CD4-positive, alpha-beta memory T cell (primary cell): Measurements from ENCODE around the gene DLGAP3. TPM values are rescaled to one million over a fixed set of nuclear protein-coding genes. Genes with fewer than 3 reads are reported as not detected.

Experiments
- CTCF ChIA-PET: fragments of 350-600 bp; sonication (Branson Sonifier 250); formaldehyde crosslinking; loops from one replicate; lab custom pipeline; 2021; ENCODE audit warnings: inconsistent platforms; ENCODE audit not compliant: partially characterized antibody; lab: Charles Lee
- POLR2A ChIA-PET: fragments of 350-600 bp; sonication (Branson Sonifier 250); formaldehyde crosslinking; loops from one replicate; lab custom pipeline; 2021; ENCODE audit not compliant: partially characterized antibody; lab: Charles Lee
- DNase-seq, 5 donors: peaks; one replicate each; pipeline versions ENCODE4 v3.0.0 to v3.0.0-alpha.2; 2020 to 2022; ENCODE audit warnings: mixed read lengths in 1 of 5
- H3K27ac ChIP-seq: one replicate; pipeline ENCODE4 v1.7.0; 2013; ENCODE audit warnings: low read depth, low read length
- H3K27me3 ChIP-seq: 2 replicates; pipeline ENCODE4 v1.7.0; 2013; ENCODE audit warnings: mild to moderate bottlenecking, low read length, moderate library complexity; ENCODE audit not compliant: insufficient read depth
- H3K36me3 ChIP-seq: 2 replicates; pipeline ENCODE4 v1.7.0; 2013; ENCODE audit warnings: mild to moderate bottlenecking, low read length, moderate library complexity; ENCODE audit not compliant: insufficient read depth
- H3K4me1 ChIP-seq: 2 replicates; pipeline ENCODE4 v1.7.0; 2013; ENCODE audit warnings: mild to moderate bottlenecking, low read length, moderate library complexity; ENCODE audit not compliant: insufficient read depth
- H3K4me3 ChIP-seq, 2 donors: one replicate each; pipeline ENCODE4 v1.7.0; 2013; ENCODE audit warnings: low read length in 2 of 2, mild to moderate bottlenecking in 1 of 2
- H3K9me3 ChIP-seq, 2 donors: one replicate each; pipeline ENCODE4 v1.7.0; 2013; ENCODE audit warnings: low read length in 2 of 2, control low read depth in 1 of 2; ENCODE audit not compliant: control insufficient read depth in 1 of 2
- H3K27ac Mint-ChIP-seq, 7 donors: one replicate each; pipeline ENCODE4 v1.8.0; 2020 to 2021; ENCODE audit warnings: mixed read lengths in 7 of 7, mild to moderate bottlenecking in 6 of 7, inconsistent platforms in 3 of 7, moderate library complexity in 3 of 7
- H3K27me3 Mint-ChIP-seq, 2 donors: one replicate each; pipeline ENCODE4 v1.8.0; 2020 to 2021; ENCODE audit warnings: mixed read lengths in 2 of 2
- H3K36me3 Mint-ChIP-seq, 2 donors: one replicate each; pipeline ENCODE4 v1.8.0; 2020 to 2021; ENCODE audit warnings: mixed read lengths in 2 of 2, inconsistent platforms in 1 of 2, mild to moderate bottlenecking in 1 of 2
- H3K4me1 Mint-ChIP-seq, 4 donors: one replicate each; pipeline ENCODE4 v1.8.0; 2020 to 2021; ENCODE audit warnings: mixed read lengths in 4 of 4, mild to moderate bottlenecking in 1 of 4
- H3K4me3 Mint-ChIP-seq, 8 donors: one replicate each; pipeline ENCODE4 v1.8.0; 2020 to 2021; ENCODE audit warnings: mixed read lengths in 8 of 8, mild to moderate bottlenecking in 7 of 8, moderate library complexity in 6 of 8, inconsistent platforms in 3 of 8
- H3K9me3 Mint-ChIP-seq, 8 donors: one replicate each; pipeline ENCODE4 v1.8.0; 2020 to 2021; ENCODE audit warnings: mixed read lengths in 8 of 8, mild to moderate bottlenecking in 5 of 8, inconsistent platforms in 3 of 8, moderate library complexity in 1 of 8
- intact Hi-C: fragments of 100-400 bp; cut with micrococcal nuclease; formaldehyde crosslinking; loops from one replicate; pipeline ENCODE4 v1.15.1; 2023
- polyA plus RNA-seq, 2 donors: library from polyadenylated mRNA; unstranded; fragments of 300-500 nt; fragmentation: Illumina TruSeq; gene quantifications; one replicate each; pipeline ENCODE4 v1.2.3, GENCODE V29; 2021
- total RNA-seq, 2 experiments: library from RNA; stranded (reverse); gene quantifications; one replicate each; pipeline ENCODE4 v1.2.3, GENCODE V29; 2021

Gene DLGAP3
- total and polyA plus RNA-seq, 4 experiments from 2014 or later, result 0.08 to 1.5 (median 0.82) TPM

DNA sequence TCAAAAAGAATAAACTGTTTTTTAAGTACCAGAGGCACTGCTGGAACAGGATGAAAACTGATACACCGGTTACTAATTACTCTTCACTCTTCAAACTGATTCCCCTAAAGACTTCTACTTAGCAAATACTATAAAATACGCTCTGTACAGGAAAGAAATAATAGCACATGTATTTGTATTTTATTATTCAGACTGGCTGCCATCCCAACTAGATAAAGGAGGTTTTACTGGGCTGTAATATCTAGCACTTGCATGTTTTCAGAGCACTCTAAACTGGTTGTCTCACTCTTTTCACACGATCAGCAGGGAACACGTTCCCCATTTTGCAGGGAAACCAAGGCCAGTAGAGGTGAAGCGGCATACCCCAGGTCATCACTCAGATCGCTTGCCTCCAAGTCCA, 79.1 kb downstream of the DLGAP3 start:
- no peaks in the 10 kb centered on the region for H3K4me1 ChIP-seq
- Mint-ChIP-seq H3K27me3 (no peaks in the 10 kb centered on the region), H3K9me3 (no peaks in the 10 kb centered on the region), H3K36me3 (peaks cover 27 to 47% of the 10 kb centered on the region in 2 donors), H3K27ac (peak overlapping the region in 1 of 7 donors; percentile 16), H3K4me1 (peaks cover 11 to 27% (median 20%) of the 10 kb centered on the region in 4 donors), H3K4me3 (no peak overlapping the region)
- H3K36me3 ChIP-seq, result peaks cover 20% of the 10 kb centered on the region
- no peaks in the 10 kb centered on the region for H3K27me3 ChIP-seq
- no peak overlapping the region for H3K27ac ChIP-seq
- intact Hi-C loops, result loop anchor here (5.0 kb wide), 1 partner anchor 182 kb away; the partner anchor contains the start of gene ZMYM6
- H3K4me3 ChIP-seq, result no peak overlapping the region
- CTCF ChIA-PET, result no interaction called here
- POLR2A ChIA-PET, result interaction anchor here (0.6 kb wide), 1 partner anchor 78 kb away, joined by 3 read pairs; no protein-coding TSS in a partner anchor
- H3K9me3 ChIP-seq, result no peaks in the 10 kb centered on the region
- no peak for DNase-seq

DNA sequence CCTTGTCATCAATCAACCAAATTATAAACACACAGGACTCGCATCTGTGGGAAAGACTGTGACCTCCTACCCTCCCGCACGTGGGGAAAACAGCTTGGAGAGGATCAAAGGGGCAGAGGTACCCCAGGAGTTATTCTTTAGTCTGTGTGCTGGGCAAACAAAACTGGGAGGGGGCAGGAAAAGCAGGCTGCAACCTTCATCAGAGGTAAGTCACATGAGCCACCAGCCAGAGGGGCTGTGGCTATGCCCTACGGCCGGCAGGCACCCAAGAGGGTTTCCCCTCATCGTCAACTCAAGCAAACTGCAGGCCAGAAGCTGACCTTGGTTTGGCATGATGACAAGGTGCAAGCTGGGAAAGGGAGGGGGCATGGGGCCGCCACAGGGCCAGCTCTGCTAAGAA, 82.4 kb downstream of the DLGAP3 start:
- H3K4me3 Mint-ChIP-seq, result no peak overlapping the region
- no peaks in the 10 kb centered on the region for H3K27me3 Mint-ChIP-seq
- H3K4me3 ChIP-seq, result no peak overlapping the region
- DNase-seq, result no peak
- H3K36me3 Mint-ChIP-seq, result peaks cover 19 to 23% of the 10 kb centered on the region in 2 donors
- peaks cover 7 to 30% (median 17%) of the 10 kb centered on the region in 4 donors for H3K4me1 Mint-ChIP-seq
- no peaks in the 10 kb centered on the region for H3K9me3 Mint-ChIP-seq
- intact Hi-C loops, result no loop called here
- no peak overlapping the region for H3K27ac ChIP-seq
- ChIA-PET POLR2A (no interaction called here), CTCF (interaction anchor here (0.8 kb wide), 1 partner anchor 20 kb away, joined by 3 read pairs; no protein-coding TSS in a partner anchor)
- H3K27ac Mint-ChIP-seq, result peak overlapping the region in 1 of 7 donors; percentile 53
- H3K9me3 ChIP-seq, result no peaks in the 10 kb centered on the region
- H3K27me3 ChIP-seq, result no peaks in the 10 kb centered on the region
- peaks cover 8% of the 10 kb centered on the region for H3K36me3 ChIP-seq
- H3K4me1 ChIP-seq, result peaks cover 7% of the 10 kb centered on the region

DNA sequence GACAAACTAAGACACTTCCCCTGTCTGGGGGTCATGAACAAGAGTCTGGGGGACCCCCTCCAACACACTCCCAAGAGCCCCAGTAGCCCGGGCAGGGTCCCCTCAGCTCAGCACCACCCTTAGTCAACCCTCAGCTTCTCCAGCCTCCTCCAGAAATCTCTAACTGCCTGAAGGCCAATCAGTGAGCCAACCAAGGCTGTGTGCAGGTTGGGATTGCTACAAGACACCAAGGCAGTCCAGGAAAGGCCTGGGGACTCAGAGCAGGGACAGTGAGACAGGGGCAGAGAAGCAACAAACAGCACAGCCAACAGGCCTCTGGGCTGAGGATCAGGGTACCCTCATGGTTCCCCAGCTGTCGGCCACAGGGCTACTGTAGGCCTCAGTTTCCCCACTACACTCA, 83.2 kb downstream of the DLGAP3 start:
- Histone ChIP-seq H3K27ac (no peak overlapping the region), H3K4me1 (peaks cover 7% of the 10 kb centered on the region), H3K27me3 (no peaks in the 10 kb centered on the region), H3K9me3 (no peaks in the 10 kb centered on the region), H3K36me3 (peaks cover 8% of the 10 kb centered on the region), H3K4me3 (no peak overlapping the region)
- no peaks in the 10 kb centered on the region for H3K9me3 Mint-ChIP-seq
- peaks cover 7 to 24% (median 15%) of the 10 kb centered on the region in 4 donors for H3K4me1 Mint-ChIP-seq
- H3K4me3 Mint-ChIP-seq, result no peak overlapping the region
- H3K27ac Mint-ChIP-seq, result no peak overlapping the region
- H3K27me3 Mint-ChIP-seq, result no peaks in the 10 kb centered on the region
- intact Hi-C loops, result no loop called here
- ChIA-PET POLR2A (no interaction called here), CTCF (no interaction called here)
- no peak for DNase-seq
- peaks cover 19 to 25% of the 10 kb centered on the region in 2 donors for H3K36me3 Mint-ChIP-seq

DNA sequence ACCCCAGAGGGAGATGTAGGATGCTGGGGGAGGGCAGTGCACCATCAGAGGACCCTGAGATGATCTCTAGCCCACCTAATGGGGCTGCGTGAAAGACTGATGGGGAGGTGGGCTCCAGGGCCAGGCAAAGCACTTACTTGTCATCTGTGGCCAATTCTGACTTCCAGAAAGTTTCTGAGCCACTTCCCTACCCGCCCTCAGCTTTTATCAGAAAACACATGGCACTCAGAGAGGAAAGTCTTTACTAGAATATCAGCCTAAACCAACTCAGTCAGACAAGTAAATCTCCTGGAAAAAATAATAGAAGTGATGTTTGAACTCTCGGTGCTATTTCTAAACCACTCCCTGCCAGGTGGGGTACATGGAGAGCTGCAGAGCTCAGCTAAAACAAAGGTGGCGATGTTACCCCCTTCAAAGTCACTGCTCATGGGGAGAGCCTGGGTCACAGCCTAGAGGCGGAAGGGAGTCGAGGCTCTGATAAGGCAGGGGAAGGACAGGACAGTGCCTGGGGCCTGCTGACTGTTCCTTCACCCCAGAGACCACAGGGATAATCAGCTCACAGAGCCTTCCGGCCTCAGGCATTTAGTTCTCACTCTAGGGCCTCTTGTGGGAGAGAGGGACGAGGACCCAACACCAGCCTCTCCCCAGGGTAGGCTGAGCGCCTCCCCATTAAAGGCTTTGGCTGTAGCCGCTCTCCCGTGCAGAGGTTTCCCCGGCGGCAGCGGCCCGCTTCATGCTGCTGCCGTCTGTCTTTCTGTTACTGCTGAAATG, 84.1 kb downstream of the DLGAP3 start:
- H3K4me1 ChIP-seq, result peaks cover 7% of the 10 kb centered on the region
- H3K27me3 ChIP-seq, result no peaks in the 10 kb centered on the region
- Mint-ChIP-seq H3K4me1 (peaks cover 7 to 17% (median 11%) of the 10 kb centered on the region in 4 donors), H3K27me3 (no peaks in the 10 kb centered on the region), H3K36me3 (peaks cover 13 to 19% of the 10 kb centered on the region in 2 donors), H3K9me3 (no peaks in the 10 kb centered on the region), H3K27ac (no peak overlapping the region), H3K4me3 (no peak overlapping the region)
- intact Hi-C loops, result no loop called here
- no peaks in the 10 kb centered on the region for H3K9me3 ChIP-seq
- CTCF ChIA-PET, result interaction anchor here (2.8 kb wide), 1 partner anchor 7 kb away, joined by 20 read pairs; no protein-coding TSS in a partner anchor
- DNase-seq, result no peak
- no peak overlapping the region for H3K4me3 ChIP-seq
- no peak overlapping the region for H3K27ac ChIP-seq
- H3K36me3 ChIP-seq, result peaks cover 8% of the 10 kb centered on the region
- POLR2A ChIA-PET, result no interaction called here

DNA sequence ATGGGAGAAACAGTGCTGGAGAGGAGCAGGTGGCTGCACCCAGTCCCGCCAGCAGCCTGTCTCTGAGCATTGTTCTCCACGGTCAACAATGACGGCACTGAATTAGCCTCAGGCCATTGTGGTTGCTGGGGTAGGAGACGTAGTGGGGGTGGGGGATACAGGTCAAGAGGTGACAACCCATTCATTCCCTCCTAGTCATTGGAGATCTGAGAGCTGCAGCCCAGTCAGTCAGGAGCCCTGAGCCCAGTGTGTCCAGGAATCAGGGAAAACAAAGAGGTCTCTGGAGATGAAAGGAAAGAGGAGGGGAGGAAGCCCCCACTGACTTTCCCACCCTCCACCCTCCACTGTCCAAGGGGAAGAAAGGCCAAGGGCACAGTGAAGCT, 85.2 kb downstream of the DLGAP3 start:
- ChIA-PET CTCF (interaction anchor here (2.8 kb wide), 1 partner anchor 8 kb away, joined by 20 read pairs; no protein-coding TSS in a partner anchor), POLR2A (no interaction called here)
- Mint-ChIP-seq H3K4me3 (no peak overlapping the region), H3K36me3 (peaks cover 9 to 13% of the 10 kb centered on the region in 2 donors), H3K9me3 (no peaks in the 10 kb centered on the region), H3K27ac (no peak overlapping the region), H3K4me1 (peaks cover 7 to 13% (median 8%) of the 10 kb centered on the region in 4 donors), H3K27me3 (no peaks in the 10 kb centered on the region)
- intact Hi-C loops, result no loop called here
- no peak overlapping the region for H3K27ac ChIP-seq
- DNase-seq, result no peak
- H3K9me3 ChIP-seq, result no peaks in the 10 kb centered on the region
- H3K4me3 ChIP-seq, result no peak overlapping the region
- no peaks in the 10 kb centered on the region for H3K27me3 ChIP-seq
- H3K36me3 ChIP-seq, result peaks cover 6% of the 10 kb centered on the region
- peaks cover 7% of the 10 kb centered on the region for H3K4me1 ChIP-seq

DNA sequence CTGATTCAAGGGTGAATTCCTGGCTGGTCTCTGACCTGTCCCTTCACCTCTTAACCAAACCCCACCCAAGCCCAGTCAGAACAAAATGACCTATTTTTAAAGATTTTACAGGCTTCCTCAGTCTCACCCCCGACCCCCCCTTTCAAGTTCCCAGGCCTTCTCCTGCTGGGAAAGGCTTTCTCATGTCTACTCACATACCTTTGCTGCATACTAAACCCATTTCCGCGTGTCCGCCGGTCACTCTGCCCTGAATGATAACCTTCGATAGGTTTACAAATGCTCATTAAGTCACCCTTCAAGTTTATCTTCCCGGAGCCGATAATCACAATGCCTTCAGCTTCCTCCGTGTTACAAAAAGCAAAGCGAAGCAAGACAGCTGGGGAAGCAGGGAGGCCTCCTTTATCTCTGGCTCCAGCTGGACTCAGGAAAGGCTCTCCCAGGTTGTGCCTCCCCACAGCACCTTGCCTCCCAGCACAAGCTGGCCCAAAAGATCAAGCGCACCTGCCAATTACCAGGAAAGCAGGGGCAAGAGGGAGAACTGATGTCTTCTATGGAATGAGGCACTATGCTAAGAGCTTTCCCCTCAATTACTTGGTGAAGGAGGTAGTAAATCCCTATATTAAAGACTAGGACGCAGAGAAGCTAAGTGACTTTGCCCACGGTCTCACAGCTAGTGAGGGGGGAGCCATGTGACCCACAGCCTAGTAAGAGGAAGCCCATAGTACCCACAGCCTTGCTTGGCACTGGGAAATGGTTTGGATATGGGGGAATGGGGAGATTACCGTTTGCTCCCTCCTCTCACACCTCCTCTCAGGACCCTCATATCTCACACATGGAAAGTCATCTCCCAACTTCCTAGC, 85.8 kb downstream of the DLGAP3 start:
- ChIA-PET POLR2A (no interaction called here), CTCF (interaction anchor here (0.7 to 2.8 kb wide), 2 partner anchors 9 to 23 kb away, joined by 3 to 20 read pairs; no protein-coding TSS in a partner anchor)
- no peak for DNase-seq
- Histone ChIP-seq H3K27ac (no peak overlapping the region), H3K9me3 (no peaks in the 10 kb centered on the region), H3K36me3 (no peaks in the 10 kb centered on the region), H3K27me3 (no peaks in the 10 kb centered on the region), H3K4me1 (peaks cover 7% of the 10 kb centered on the region), H3K4me3 (no peak overlapping the region)
- Mint-ChIP-seq H3K27me3 (no peaks in the 10 kb centered on the region), H3K27ac (peak overlapping the region in 2 of 7 donors; percentile 23 to 44), H3K4me3 (no peak overlapping the region), H3K4me1 (peaks cover 5 to 11% (median 6%) of the 10 kb centered on the region in 4 donors), H3K36me3 (peaks cover 5 to 9% of the 10 kb centered on the region in 2 donors), H3K9me3 (no peaks in the 10 kb centered on the region)
- intact Hi-C loops, result no loop called here

DNA sequence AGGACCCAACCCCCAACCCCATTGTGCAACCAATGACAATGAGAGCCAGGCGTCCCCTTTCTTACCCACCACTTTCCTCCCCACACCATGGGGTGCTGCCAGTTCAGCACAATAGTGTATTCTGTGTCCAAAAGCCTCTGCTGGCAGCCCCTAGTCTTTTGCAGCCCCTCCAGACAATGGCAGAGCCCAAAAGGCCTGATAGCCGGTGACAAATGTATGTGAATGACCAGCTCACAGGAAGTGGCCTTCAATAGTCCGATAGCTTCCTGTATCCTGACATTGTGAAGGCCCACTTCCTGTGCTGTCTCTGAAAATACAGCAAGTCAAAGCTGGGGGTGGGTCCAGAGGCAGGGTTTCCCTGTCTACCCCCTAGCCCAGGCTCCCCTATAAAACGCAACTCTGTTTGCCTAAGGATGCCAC, 86.5 kb downstream of the DLGAP3 start:
- intact Hi-C loops, result no loop called here
- DNase-seq, result no peak
- no peaks in the 10 kb centered on the region for H3K9me3 Mint-ChIP-seq
- H3K4me3 Mint-ChIP-seq, result no peak overlapping the region
- H3K27me3 Mint-ChIP-seq, result no peaks in the 10 kb centered on the region
- peak overlapping the region in 1 of 7 donors; percentile 44 for H3K27ac Mint-ChIP-seq
- Histone ChIP-seq H3K4me1 (peaks cover 7% of the 10 kb centered on the region), H3K9me3 (no peaks in the 10 kb centered on the region), H3K36me3 (no peaks in the 10 kb centered on the region), H3K27ac (no peak overlapping the region), H3K4me3 (no peak overlapping the region), H3K27me3 (no peaks in the 10 kb centered on the region)
- POLR2A ChIA-PET, result no interaction called here
- peaks cover 2 to 11% (median 5%) of the 10 kb centered on the region in 4 donors for H3K4me1 Mint-ChIP-seq
- CTCF ChIA-PET, result interaction anchor here (2.8 kb wide), 1 partner anchor 10 kb away, joined by 20 read pairs; no protein-coding TSS in a partner anchor
- H3K36me3 Mint-ChIP-seq, result peaks cover 0 to 6% of the 10 kb centered on the region in 2 donors
